Spleen (tissue), 11 donors: ENCODE data around the gene SEC31B. TPM values are rescaled to one million over a fixed set of nuclear protein-coding genes. Genes with fewer than 3 reads are reported as not detected.

ENCODE experiments used
- DNase-seq: peaks from one replicate; pipeline ENCODE4 v3.0.0-alpha.2; 2020
- H3K27ac ChIP-seq, 8 donors: fragments of 200-600 bp; sonication (generic) in 7 of 8; 1 replicate in 4 of 8; 2 replicates in 4 of 8; pipeline versions ENCODE4 v1.5.0 to v1.8.0; 2016 to 2021; ENCODE audit warnings: inconsistent platforms in 4 of 8, mild to moderate bottlenecking in 4 of 8, moderate library complexity in 1 of 8
- H3K27me3 ChIP-seq, 7 donors: fragments of 200-600 bp; sonication (generic) in 6 of 7; replicated peaks in 1 of 7; 1 replicate in 4 of 7; 2 replicates in 3 of 7; pipeline versions ENCODE4 v1.5.0 to v1.8.0; 2016 to 2021; ENCODE audit warnings: inconsistent platforms in 3 of 7, mild to moderate bottlenecking in 1 of 7
- H3K36me3 ChIP-seq, 6 donors: fragments of 200-600 bp; sonication (generic) in 5 of 6; 1 replicate in 4 of 6; 2 replicates in 2 of 6; pipeline versions ENCODE4 v1.5.0 to v1.8.0; 2016 to 2021; ENCODE audit warnings: inconsistent platforms in 2 of 6
- H3K4me1 ChIP-seq, 6 donors: fragments of 200-600 bp; sonication (generic) in 5 of 6; 1 replicate in 3 of 6; 2 replicates in 3 of 6; pipeline versions ENCODE4 v1.5.0 to v1.8.0; 2016 to 2021; ENCODE audit warnings: inconsistent platforms in 3 of 6
- H3K4me3 ChIP-seq, 8 donors: fragments of 200-600 bp; sonication (generic) in 7 of 8; 1 replicate in 4 of 8; 2 replicates in 4 of 8; pipeline versions ENCODE4 v1.5.0 to v1.8.0; 2016 to 2021; ENCODE audit warnings: inconsistent platforms in 4 of 8, mild to moderate bottlenecking in 4 of 8, moderate library complexity in 2 of 8
- H3K9me3 ChIP-seq, 8 donors: fragments of 200-600 bp; sonication (generic) in 7 of 8; 1 replicate in 4 of 8; 2 replicates in 4 of 8; pipeline versions ENCODE4 v1.5.0 to v1.8.0; 2016 to 2021; ENCODE audit warnings: inconsistent platforms in 4 of 8
- CTCF ChIP-seq, 11 experiments: fragments of 200-600 bp in 7 of 11; fragments of 450-650 bp in 4 of 11; sonication (generic) in 4 of 11; IDR thresholded peaks in 8 of 11; conservative IDR thresholded peaks in 3 of 11; 1 replicate in 7 of 11; 2 replicates in 4 of 11; pipeline versions ENCODE4 v1.4.0 to v1.8.0; 2016 to 2021; ENCODE audit warnings: antibody characterized with exemption in 11 of 11, inconsistent platforms in 4 of 11, mild to moderate bottlenecking in 1 of 11
- POLR2A ChIP-seq, 3 donors: fragments of 450-650 bp; IDR thresholded peaks; one replicate each; pipeline ENCODE4 v1.5.1; 2017; ENCODE audit warnings: antibody characterized with exemption in 3 of 3, mild to moderate bottlenecking in 1 of 3
- POLR2AphosphoS5 ChIP-seq, 3 donors: sonication (generic); formaldehyde crosslinking; IDR thresholded peaks; one replicate each; pipeline ENCODE4 v1.5.1; 2017; ENCODE audit warnings: antibody characterized with exemption in 3 of 3
- WGBS, 5 donors: extraction: QIAGEN DNeasy Blood & Tissue Kit in 3 of 5; methylation state at CpG; one replicate each; pipeline versions ENCODE4 v1.1.5 to v1.1.7; 2013 to 2018; 5-methylcytosine and 5-hydroxymethylcytosine counted together
- intact Hi-C: fragments of 100-400 bp; cut with DNase I; formaldehyde crosslinking; loops from one replicate; pipeline ENCODE4 v1.15.0; 2023; ENCODE audit warnings: low total_unique reads
- polyA plus RNA-seq, 3 donors: library from polyadenylated mRNA; stranded (reverse); fragments of 200-250 nt; gene quantifications; one replicate each; pipeline ENCODE4 v1.2.1, GENCODE V29; 2013
- total RNA-seq, 7 donors: library from RNA; depleted of rRNA in 3 of 7; stranded (reverse); fragments of >200 nt in 3 of 7; fragmentation: NEBNext Ultra II Directional in 4 of 7; extraction: Animal tissue kit (Norgen Biotek cat#: 25700) in 4 of 7; gene quantifications; one replicate each; pipeline versions ENCODE4 v1.1.0 to v1.2.1, GENCODE V29; 2016 to 2021
- donor health status: healthy with polysubstance abuse.
- donor health status: DM: no; HTN: no; CAD: no; lungs with moderate emphysema.
- donor health status: DM: no; HTN: no; CAD: no.
- donor health status: Bipolar disorder and iron deficiency.
- donor health status: healthy.
- donor health status: DM: no; HTN: no; CAD: no.
- donor health status: DM: yes; HTN: yes; CAD: no.

The SEC31B gene
- total and polyA plus RNA-seq, 10 donors = 12.0 to 30.7 (median 20.2) TPM

- Histone ChIP-seq H3K36me3 (peaks cover 0 to 42% (median 6%) of the 10 kb centered on the region in 6 donors), H3K4me1 (peaks cover 6 to 39% (median 24%) of the 10 kb centered on the region in 6 donors), H3K4me3 (no peak overlapping the region), H3K9me3 (no peaks in the 10 kb centered on the region), H3K27ac (no peak overlapping the region), H3K27me3 (peaks cover 0 to 12% (median 4%) of the 10 kb centered on the region in 7 donors)
- intact Hi-C loops = loop anchor here (5.0 kb wide), 1 partner anchor 78 kb away; no protein-coding TSS in a partner anchor
- DNase-seq = no peak
- TF ChIP-seq POLR2A (IDR thresholded peaks at IDR 0.05) = no peak
- TF ChIP-seq CTCF (IDR thresholded peaks at IDR 0.05 in 8 of 11, conservative IDR thresholded peaks at IDR 0.05 in 3 of 11) = no peak
- no peak for TF ChIP-seq POLR2AphosphoS5 (IDR thresholded peaks at IDR 0.05)
- 81 to 93% (median 86%) methylated on average over 3 of the region's 3 CpGs for WGBS, 5 donors
Measured at GRCh38 chr10:100515612-100516011, 4.0 kb downstream of the SEC31B start.

GRCh38 chr10:100510533-100511308 lies 8.9 kb downstream of the SEC31B start:
- TF ChIP-seq POLR2A (IDR thresholded peaks at IDR 0.05) (no peak), CTCF (IDR thresholded peaks at IDR 0.05 in 8 of 11, conservative IDR thresholded peaks at IDR 0.05 in 3 of 11) (peak in 1 of 11 experiments; percentile 5)
- Histone ChIP-seq H3K27ac (peak overlapping the region in 4 of 8 donors; percentile 49 to 66 (median 55)), H3K9me3 (no peaks in the 10 kb centered on the region), H3K36me3 (peaks cover 0 to 77% (median 9%) of the 10 kb centered on the region in 6 donors), H3K4me1 (peaks cover 0 to 48% (median 20%) of the 10 kb centered on the region in 6 donors), H3K27me3 (no peaks in the 10 kb centered on the region), H3K4me3 (no peak overlapping the region)
- no peak for DNase-seq
- 37 to 75% (median 50%) methylated on average over 7 of the region's 7 CpGs for WGBS, 5 donors
- intact Hi-C loops = no loop called here

GRCh38 chr10:100509241-100509840 lies 10.3 kb downstream of the SEC31B start:
- Histone ChIP-seq H3K9me3 (no peaks in the 10 kb centered on the region), H3K4me1 (peaks cover 0 to 48% (median 20%) of the 10 kb centered on the region in 6 donors), H3K4me3 (no peak overlapping the region), H3K27ac (peak overlapping the region in 4 of 8 donors; percentile 11 to 66 (median 48)), H3K27me3 (no peaks in the 10 kb centered on the region), H3K36me3 (peaks cover 0 to 82% (median 11%) of the 10 kb centered on the region in 6 donors)
- 64 to 75% (median 67%) methylated on average over 8 of the region's 8 CpGs for WGBS, 5 donors
- no peak for DNase-seq
- no peak for TF ChIP-seq POLR2A (IDR thresholded peaks at IDR 0.05)
- no peak for TF ChIP-seq CTCF (IDR thresholded peaks at IDR 0.05 in 8 of 11, conservative IDR thresholded peaks at IDR 0.05 in 3 of 11)
- no peak for TF ChIP-seq POLR2AphosphoS5 (IDR thresholded peaks at IDR 0.05)
- intact Hi-C loops = loop anchor here (5.0 kb wide), 1 partner anchor 77 kb away; no protein-coding TSS in a partner anchor

GRCh38 chr10:100508691-100509150 lies 10.9 kb downstream of the SEC31B start:
- Histone ChIP-seq H3K36me3 (peaks cover 0 to 84% (median 11%) of the 10 kb centered on the region in 6 donors), H3K27me3 (no peaks in the 10 kb centered on the region), H3K9me3 (no peaks in the 10 kb centered on the region), H3K27ac (peak overlapping the region in 3 of 8 donors; percentile 46 to 66 (median 50)), H3K4me1 (peaks cover 0 to 48% (median 20%) of the 10 kb centered on the region in 6 donors), H3K4me3 (no peak overlapping the region)
- intact Hi-C loops = loop anchor here (5.0 kb wide), 1 partner anchor 76 kb away; no protein-coding TSS in a partner anchor
- TF ChIP-seq CTCF (IDR thresholded peaks at IDR 0.05 in 8 of 11, conservative IDR thresholded peaks at IDR 0.05 in 3 of 11) (peak in 9 of 11 experiments; percentile 28 to 69 (median 51)), POLR2A (IDR thresholded peaks at IDR 0.05) (no peak)
- WGBS, 5 donors = 44 to 63% (median 54%) methylated on average over 3 of the region's 3 CpGs
- no peak for DNase-seq
